Measurements from ENCODE around the gene ARHGAP31.
A peak's percentile ranks its signal among the peaks of the same experiment; 100 is the strongest.
"Not testable (repeated sequence)": the region's sequence is repeated elsewhere in the genome, so short reads cannot be mapped to it uniquely, and the experiment has no call there.

The ARHGAP31 gene, protein sequence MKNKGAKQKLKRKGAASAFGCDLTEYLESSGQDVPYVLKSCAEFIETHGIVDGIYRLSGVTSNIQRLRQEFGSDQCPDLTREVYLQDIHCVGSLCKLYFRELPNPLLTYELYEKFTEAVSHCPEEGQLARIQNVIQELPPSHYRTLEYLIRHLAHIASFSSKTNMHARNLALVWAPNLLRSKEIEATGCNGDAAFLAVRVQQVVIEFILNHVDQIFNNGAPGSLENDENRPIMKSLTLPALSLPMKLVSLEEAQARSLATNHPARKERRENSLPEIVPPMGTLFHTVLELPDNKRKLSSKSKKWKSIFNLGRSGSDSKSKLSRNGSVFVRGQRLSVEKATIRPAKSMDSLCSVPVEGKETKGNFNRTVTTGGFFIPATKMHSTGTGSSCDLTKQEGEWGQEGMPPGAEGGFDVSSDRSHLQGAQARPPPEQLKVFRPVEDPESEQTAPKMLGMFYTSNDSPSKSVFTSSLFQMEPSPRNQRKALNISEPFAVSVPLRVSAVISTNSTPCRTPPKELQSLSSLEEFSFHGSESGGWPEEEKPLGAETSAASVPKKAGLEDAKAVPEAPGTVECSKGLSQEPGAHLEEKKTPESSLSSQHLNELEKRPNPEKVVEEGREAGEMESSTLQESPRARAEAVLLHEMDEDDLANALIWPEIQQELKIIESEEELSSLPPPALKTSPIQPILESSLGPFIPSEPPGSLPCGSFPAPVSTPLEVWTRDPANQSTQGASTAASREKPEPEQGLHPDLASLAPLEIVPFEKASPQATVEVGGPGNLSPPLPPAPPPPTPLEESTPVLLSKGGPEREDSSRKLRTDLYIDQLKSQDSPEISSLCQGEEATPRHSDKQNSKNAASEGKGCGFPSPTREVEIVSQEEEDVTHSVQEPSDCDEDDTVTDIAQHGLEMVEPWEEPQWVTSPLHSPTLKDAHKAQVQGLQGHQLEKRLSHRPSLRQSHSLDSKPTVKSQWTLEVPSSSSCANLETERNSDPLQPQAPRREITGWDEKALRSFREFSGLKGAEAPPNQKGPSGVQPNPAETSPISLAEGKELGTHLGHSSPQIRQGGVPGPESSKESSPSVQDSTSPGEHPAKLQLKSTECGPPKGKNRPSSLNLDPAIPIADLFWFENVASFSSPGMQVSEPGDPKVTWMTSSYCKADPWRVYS (N-terminal part only)

GRCh38 chr3:119293871-119294695 lies at the start of gene ARHGAP31:
Gene ARHGAP31, plus strand, starts transcription at chr3:119294383. Its CDS starts 522 bp downstream, at chr3:119294905.
- DNase-seq, result peak; percentile 38

DNA sequence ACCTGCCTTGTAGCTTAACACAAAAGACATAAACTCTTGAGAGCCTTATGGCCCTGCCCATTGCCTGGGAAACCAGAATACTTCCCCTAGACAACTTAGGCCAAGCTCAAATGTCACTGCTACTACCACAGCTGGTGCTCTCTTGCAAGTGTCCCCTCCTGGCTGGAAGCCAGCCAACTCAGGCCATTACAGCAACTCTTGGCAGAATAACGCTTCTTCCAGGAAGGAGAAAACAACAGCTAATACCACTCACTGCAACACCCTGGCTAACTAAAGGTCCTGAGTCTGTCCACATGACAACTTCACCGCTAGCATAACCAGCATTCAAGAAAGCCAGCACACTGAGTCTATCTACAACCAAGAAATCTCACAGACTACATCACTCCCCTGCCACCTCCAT lies 48.4 kb upstream of the ARHGAP31 start:
- no peak for DNase-seq

GRCh38 chr3:119255214-119255613 lies 39.0 kb upstream of the ARHGAP31 start:
- no peak for DNase-seq

DNA sequence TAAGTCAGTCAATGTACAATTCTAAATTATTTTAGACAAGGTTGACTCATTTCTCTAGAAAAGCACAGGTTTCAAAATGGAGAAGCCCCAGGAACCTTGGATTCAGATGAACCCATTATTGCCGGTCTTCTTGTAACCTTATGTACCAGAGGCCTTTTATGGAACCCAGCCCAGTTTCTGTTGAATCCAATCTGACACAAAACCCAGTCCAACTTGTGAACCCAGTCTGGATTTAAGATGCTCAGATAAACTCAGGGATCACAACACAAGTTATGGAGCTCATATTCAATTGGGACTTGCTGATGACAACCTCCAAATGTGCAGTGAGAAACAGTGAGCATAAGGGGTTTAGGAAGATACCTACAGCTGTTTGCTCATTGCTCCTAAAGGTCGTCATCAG lies 37.1 kb upstream of the ARHGAP31 start:
- no peak for DNase-seq

DNA sequence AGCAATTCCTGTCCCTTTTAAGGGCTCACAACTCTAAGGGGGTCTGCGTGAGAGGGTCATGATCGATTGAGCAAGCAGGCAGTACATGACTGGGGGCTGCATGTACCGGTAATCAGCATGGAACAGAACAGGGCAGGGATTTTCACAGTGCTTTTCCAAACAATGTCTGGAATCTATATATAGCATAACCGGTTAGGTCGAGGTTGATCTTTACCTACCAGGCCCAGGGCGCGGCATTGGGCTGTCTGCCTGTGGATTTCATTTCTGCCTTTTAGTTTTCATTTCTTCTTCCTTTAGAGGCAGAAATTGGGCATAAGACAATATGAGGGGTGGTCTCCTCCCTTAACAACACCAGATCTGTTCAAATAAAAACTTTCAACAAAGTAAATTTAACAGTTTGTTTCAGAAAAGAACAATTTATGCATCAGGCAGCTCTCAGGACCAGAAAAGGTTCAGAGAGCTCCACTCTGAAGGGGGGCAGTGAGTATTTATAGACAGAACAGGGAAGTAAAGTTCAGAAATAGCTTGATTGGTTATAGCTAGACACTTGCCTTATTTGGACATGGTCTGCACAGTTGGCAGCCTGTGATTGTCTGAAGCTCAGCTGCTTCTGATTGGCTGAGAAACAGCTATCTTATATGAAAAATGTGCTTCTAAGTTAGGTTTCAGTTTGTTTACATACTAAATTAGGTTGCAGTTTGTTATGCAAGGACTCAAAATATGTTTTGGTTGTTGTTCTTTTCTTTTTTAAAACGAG lies 36.4 kb upstream of the ARHGAP31 start:
- DNase-seq, result no peak

DNA sequence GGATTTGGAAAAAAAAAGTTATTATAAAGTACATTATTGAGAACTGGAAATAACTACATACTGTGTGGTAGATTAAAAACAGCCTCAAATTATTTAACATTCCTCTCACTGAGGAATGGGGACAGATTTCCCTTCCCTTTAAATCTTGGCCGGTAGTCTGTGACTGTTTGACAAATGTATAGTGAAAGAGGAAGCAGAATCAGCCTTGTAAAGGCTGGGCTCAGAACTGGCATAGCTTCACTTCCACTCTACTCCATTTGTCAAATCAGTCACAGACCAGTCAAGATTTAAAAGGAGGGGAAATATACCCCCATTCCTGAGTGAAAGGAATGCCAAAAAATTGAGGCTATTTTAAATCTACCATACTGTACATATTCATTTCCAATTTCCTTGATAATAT lies 35.3 kb upstream of the ARHGAP31 start:
- no peak for DNase-seq

GRCh38 chr3:119259821-119260220 lies 34.4 kb upstream of the ARHGAP31 start:
- no peak for DNase-seq

DNA sequence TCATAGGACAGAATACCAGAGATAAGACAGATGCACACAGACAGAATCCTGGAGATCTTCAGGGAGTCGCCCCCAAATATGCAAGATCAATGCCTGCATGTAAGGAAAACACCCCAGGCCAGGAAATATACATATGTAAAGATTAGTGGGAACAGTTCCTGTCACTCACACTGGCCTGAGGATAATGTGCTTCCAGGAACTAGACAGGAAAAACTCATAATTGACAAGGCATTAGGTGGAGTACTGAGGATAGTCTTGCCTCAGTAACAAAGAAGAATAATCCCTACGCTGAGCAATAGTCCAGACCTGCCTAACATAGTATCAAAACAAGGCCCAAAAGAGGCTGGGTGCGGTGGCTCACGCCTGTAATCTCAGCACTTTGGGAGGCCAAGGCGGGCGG lies 33.1 kb upstream of the ARHGAP31 start:
- no peak for DNase-seq

DNA sequence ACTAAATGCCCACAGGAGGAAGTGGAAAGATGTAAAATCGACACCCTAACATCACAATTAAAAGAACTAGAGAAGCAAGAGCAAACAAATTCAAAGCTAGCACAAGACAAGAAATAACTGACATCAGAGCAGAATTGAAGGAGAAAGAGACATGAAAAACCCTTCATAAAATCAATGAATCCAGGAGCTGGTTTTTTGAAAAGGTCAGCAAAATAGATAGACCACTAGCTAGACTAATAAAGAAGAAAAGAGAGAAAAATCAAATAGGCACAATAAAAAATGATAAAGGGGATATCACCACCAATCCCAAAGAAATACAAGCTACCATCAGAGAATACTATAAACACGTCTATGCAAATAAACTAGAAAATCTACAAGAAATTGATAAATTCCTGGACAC lies 24.0 kb upstream of the ARHGAP31 start:
- not testable (repeated sequence) for DNase-seq

DNA sequence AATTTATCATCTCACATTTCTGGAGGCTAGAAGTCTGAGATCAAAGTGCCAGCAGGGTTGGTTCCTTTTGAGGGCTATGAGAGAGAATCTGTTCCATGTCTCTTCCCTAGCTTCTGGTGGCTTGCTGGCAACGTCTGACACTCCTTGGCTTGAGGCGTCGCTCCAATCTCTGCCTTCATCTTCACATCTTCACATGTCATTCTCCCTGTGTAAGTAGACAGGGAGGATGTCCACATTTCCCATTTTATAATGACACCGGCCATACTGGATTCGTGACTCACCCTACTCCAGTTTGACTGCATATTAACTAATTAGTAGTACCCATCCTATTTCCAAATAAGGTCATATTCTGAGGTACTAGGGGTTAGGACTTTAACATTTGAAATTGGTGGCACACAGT lies 17.5 kb upstream of the ARHGAP31 start:
- no peak for DNase-seq

DNA sequence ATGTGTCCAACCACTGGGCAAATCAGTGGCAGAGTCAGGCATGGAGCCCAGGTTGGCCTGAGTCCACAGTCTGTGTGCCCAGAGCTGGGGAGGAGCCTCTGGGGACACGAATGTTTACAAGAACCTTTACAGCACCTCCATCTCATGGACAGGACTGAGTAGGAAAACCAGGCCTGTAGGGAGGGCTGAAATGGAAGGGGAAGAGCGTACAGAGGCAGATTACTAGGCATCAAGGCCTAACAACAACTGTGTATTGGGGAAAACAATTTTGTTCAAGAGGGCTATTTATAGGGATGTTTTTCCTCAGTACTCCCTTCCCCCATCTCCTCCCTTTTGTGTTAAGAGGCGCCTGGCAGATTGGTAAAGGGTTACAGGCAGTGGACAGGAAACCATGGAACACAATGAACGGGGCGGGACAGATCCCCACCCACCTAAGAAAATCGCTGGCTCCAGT lies 15.1 kb upstream of the ARHGAP31 start:
- DNase-seq, result no peak

DNA sequence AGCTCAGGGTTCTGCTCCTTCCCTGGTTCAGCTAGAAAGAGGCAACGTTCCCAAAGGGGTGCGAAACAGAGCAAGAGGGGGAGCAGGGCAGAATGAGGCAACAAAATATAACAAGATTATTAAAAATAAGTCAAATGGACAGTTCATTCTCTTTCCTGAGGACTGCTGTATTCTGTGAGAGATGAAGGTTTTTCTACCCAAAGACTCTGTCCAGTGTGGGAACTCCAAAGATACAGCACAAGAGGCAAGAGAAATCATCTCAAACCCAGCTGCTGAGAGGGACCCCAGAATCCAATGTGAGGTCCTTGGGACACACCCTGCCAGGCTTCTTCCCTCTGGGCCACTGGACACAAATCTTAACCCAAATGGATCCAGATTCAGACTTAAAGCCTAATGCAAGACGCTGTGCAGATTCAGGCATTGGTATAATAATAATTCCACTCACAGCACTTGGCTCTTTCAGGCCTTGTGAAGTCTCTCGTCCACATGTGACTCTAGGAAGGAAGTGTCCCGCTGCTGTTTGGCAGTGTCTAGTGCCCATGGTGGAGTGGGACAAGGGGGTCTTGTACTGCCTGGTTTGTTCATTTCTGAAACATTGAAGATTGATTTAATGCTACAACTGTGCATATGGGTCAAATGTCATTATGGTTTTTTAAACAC lies 14.5 kb upstream of the ARHGAP31 start:
- DNase-seq, result no peak

DNA sequence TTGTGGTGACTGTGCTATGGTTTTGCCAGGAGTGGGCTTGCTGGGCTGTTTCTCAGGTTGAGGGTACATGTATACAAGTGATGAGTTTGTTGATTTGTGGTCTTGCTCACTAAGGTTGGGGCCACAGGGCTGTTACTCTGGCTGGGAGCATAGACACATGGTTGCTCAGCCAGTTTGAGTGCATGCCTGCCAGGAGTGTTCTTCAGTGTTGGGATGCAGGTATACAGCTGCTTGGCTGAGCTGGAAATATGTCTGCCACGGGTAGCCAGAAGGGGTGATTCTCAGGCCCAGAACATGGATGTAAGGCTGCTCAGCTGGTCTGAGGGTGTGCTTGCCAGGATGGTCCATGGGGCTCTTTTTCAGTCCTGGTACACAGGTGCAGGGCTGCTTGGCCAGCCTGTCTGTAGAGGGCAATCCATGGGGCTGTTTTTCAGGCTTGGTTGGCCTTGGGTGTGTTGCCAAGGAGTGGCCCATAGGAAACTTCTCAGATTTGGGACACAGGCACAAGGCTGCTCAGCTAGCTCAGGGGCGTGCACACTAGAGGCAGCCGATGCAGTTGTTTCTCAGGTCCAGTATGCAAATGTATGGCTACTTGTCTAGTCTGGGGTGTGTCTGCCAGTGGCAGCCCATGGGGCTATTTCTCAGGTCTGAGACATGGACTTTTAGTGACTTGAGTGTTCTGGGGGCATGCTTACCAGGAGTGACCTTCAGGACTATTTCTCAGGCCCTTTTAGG lies 5.3 kb upstream of the ARHGAP31 start:
- no peak for DNase-seq

GRCh38 chr3:119289404-119289770 lies 4.8 kb upstream of the ARHGAP31 start:
- DNase-seq, result no peak

DNA sequence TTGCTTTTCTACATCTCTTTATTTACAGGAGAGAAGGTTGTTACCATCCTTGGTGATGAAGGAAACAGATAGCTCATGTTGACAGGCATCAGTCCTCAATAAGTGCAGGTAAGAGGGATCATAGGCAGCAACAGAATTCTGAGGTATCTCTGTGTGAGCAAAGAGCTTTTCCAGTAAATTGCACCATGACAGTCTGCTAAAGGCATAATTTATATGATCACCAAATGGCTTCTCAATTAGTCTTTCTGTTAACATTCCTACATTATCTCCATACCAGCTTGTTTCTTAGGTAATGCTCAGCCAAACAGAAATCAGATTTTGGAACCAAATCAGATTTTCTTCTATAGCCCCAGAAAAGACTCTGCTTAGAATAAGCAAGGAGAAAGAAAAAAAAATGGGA lies 3.6 kb upstream of the ARHGAP31 start:
- DNase-seq, result no peak

DNA sequence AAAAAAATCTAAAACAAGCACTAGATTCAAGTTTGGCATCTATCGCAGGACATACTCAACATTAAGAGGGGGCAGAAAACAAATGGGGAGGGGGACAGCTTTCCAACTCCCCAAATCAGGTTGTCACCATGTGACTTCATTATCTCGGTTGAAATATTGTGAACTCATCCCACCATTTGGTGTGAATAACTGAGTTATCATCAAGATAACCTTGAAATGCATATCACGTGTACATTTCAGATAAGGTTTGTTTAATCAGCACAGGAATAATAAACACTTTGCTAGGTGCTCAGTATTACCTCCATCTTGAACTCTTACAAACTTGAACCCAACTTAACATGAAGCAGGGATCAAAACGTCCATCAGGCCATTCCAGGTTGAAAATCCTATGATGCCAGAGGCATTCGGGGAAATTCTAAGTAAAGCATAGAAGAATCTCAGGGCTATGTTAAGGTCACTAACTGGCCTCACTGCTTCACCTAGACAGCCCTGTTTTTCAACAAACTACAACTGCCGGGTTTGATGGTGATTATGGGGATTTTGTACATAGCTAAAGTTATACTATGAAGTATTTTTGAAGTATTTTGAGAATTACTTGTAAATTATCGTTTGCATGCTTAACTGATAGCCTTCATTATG lies 3.0 kb upstream of the ARHGAP31 start:
- DNase-seq, result no peak

GRCh38 chr3:119292666-119293065 lies 1.5 kb upstream of the ARHGAP31 start:
- DNase-seq, result no peak

DNA sequence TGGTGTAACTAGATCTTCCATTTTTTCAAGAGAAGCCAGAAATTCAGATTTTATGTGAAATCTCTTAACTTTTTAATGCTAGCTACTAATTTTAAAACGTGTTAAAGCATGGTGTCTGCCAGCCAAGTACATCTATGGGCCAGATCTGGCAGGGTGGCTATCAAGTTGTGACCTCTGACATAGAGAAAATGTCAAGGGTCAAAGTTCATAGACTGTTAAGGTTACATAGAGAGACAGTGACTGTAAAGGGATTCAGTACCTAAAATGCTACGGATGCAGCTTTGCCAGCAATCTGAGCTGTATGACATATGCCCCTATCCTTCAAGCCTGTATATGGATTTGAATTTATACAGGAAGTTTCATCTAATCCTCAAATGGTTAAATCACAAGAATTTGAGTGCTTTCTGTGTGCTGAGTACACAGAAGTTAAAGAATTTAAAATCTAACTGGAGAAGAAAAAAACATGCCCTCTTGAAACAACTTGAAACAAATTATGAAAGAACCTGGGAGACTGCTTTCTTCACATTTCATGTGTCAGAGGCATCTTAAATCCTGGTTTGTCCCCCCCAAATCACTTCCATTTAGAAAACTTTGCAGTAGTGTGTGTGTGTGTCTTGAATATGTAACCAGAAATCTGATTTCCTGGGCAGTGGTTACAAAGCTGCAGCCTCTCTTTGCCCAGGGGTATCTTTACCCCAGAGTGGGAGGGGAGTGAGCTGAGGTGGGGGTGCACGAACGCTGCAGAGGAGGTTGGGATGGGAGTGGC lies 895 bp upstream of the ARHGAP31 start:
- DNase-seq, result no peak
